GM19239 (cell line): ENCODE data around the gene FER1L5.

Experiments
- DNase-seq: peaks from one replicate; pipeline ENCODE4 v3.0.0; 2011; ENCODE audit warnings: low spot score; ENCODE audit not compliant: insufficient read length
- FAIRE-seq: peaks from 2 replicates; lab custom pipeline; 2011; peaks lifted over from hg19 to GRCh38; lab: Jason Lieb, UNC

Gene FER1L5

DNA sequence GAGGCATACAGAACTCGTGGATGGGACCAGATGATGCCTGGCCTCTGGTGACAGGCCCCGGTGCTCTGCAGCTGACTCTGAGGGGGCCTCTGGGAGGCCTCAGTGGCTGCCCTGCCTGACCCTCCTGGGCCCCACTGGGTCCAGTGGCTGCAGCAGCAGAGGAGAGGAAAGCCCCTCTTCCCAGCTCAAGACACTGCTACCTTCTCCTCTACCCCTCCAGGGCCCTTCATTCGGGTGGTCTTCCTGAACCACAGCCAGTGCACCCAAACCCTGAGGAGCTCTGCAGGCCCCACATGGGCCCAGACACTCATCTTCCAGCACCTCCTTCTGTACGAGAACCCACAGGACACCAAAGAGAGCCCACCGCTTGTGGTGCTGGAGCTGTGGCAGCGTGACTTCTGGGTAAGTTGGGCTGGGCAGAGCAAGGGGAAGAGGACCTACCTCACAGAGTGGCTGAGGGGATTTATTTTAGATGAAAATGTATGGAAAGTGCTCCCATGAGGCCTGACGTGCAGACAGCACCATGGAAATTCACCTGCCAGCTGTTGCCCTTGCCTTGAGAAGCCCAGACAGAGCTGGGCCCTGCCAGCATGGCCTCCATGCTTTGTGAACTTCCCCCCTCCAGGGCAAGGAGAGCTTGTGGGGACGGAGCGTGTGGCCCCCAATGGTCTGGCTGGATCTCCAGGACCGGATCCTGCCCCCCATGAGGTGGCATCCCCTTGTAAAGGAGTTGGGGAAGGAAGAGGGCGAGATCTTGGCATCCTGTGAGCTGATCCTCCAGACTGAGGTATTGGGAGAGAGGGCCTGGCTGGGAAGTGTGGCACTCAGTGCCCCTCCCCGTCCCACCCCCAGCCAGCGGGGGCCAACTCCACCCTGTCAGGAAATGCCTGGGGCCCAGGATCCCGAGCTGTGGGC lies 51.0 kb downstream of the FER1L5 start:
- FAIRE-seq (no peak), DNase-seq (no peak)

DNA sequence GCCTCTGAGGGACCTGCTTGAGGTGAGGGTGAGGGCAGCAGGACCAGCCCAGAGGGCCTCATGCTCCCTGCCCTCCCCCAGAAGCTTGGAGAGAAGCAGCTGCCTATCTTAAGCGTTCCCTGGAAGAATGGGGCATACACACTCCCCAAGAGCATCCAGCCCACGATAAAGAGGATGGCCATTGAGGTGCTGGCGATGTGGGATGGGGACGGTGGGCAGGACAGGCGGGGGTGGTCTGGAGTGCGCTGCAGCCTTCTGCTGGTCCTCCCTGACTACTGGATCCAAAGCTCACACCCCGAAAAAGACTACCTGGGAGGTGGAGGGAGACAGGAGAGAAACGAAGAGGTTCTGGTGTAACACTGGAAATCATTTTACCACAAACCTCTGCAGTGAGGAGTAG lies 51.7 kb downstream of the FER1L5 start:
- DNase-seq (no peak), FAIRE-seq (no peak)

DNA sequence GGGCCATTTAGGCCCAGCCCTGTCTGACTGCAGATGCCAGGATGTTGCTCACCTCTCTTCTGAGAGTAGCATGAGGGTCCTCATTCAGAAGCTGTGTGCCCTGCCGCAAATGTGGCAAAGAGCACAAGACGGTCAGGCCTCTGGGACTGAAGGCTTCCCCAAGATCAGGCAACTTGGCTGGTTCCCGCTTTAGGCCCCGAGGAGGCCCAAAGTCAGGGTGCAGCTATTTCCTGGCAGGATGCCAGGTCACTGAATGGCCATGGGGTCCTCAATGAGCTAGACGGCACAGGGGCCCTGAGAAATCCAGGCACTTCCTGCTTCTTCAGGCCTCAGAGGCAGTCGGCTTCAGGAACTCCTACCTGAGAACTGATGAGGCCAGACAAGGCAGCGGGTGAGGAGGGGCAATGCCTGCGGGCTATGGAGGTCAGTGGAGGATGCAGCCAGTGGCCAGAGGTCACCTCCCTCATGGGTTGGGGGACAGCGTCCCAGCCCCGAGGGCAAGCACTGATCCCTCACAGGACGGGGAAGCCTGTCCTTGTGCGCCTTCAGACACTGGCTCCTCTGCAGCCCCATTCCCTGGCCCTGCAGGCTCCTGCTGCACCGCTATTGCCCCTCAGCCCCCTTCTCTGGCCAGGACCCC lies 52.4 kb downstream of the FER1L5 start:
- FAIRE-seq (no peak), DNase-seq (no peak)

- FAIRE-seq = no peak
Measured at GRCh38 chr2:96695602-96696001, 53.0 kb downstream of the FER1L5 start.

DNA sequence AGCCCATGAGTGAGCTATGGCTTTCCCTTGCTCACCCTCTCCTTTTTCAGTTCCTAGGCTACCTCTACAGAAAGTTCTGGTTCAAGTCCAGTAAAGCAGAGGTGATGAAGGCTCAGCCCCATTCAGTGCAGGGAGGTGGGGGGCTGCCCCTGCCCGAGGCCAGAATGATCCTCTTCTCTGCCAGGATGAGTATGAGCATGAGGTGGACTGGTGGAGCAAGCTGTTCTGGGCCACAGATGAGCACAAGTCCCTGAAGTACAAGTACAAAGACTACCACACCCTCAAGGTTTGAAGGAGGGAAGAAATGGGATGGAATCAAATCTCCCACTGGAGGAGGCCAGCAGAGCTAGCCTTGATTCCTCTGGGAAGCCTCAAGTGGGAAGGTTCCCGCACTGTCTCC lies 54.9 kb downstream of the FER1L5 start:
- DNase-seq = no peak
- FAIRE-seq = no peak

More at GRCh38 chr2:96695602-96696001, 53.0 kb downstream of the FER1L5 start:
- no peak for DNase-seq

GRCh38 chr2:96698221-96698861 lies 55.8 kb downstream of the FER1L5 start:
- FAIRE-seq (no peak), DNase-seq (no peak)

DNA sequence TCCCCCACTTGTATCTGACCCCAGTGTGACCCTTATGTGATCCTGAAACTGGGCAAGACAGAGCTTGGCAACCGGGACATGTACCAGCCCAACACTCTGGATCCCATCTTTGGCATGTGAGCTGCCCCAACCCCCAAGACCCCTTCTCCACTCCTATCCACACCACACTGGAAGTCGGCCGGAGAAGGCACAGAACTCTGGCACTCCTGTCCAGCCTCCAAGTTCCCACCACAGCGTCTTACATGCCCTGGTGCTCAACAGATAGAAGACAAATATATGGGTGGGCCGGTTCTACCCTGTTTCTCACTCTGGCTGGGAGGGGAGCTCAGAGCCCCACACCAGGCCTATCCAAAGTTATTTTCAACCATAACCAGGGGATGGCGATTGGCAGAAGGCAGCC lies 56.5 kb downstream of the FER1L5 start:
- DNase-seq (no peak), FAIRE-seq (no peak)

DNA sequence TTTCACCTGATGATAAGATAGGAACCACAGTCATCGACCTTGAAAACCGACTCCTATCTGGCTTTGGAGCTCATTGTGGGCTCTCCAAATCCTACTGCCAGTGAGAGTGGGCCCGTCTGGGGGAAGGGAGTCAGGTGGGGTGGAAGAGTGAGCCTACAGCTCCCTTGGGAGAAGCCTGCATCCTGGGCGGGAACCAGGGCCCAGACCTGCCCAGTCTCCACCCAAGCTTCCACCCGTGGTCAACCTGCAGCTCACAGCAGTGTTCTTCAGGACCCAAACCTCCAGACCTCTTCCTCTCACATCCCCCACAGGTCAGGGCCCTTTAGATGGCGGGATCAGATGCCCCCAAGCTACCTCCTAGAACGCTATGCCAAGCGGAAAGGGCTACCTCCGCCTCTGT lies 57.1 kb downstream of the FER1L5 start:
- FAIRE-seq (no peak), DNase-seq (no peak)

DNA sequence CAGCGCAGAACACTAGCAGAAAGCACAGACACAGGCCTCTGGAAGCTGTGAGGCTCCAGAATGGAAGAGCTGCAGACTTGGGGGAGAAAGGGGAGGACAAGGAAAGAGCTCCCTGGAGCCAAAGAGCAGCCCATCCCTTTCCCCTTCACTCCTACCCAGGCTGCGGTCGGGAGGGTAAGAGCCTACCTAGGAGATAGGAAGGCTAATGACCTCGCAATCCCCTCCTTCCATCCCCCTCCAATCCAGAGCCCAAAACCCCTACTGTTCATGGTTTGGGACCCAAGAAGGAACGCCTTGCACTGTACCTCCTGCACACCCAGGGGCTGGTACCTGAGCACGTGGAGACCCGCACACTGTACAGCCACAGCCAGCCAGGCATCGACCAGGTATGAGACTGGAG lies 57.5 kb downstream of the FER1L5 start:
- DNase-seq (no peak), FAIRE-seq (no peak)

- DNase-seq (no peak), FAIRE-seq (no peak)
Measured at GRCh38 chr2:96701636-96702035, 59.1 kb downstream of the FER1L5 start.

- no peak for DNase-seq
- FAIRE-seq = no peak
Measured at GRCh38 chr2:96702098-96702785, 59.7 kb downstream of the FER1L5 start.

DNA sequence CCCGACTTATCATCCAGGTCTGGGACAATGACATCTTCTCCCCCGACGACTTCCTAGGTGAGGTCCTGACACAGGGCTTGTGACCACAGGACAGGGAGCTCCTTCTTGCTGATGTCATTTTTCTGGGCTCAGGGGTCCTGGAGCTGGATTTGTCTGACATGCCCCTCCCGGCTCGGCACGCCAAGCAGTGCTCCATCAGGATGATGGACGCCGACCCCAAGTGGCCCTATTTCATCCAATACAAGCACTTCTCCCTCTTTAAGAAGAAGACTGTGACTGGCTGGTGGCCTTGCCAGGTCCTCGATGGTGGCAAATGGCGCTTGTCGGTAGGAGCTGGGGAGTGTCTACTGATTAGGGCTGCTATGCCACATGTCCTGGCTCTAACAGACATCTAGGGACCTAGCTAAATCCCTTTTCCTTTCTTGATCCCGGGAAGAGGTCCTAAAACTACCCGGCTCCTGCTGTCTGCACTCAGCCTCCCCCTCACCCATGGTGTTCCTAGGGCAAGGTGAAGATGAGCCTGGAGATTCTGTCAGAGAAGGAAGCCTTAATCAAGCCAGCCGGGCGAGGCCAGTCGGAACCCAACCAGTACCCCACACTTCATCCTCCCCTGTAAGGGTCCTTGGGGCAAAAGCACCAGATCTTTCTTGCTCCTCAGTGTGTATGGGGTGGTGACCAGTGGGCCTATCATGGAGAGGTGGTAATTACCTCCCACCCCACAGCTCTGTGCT lies 60.6 kb downstream of the FER1L5 start:
- FAIRE-seq (no peak), DNase-seq (no peak)

DNA sequence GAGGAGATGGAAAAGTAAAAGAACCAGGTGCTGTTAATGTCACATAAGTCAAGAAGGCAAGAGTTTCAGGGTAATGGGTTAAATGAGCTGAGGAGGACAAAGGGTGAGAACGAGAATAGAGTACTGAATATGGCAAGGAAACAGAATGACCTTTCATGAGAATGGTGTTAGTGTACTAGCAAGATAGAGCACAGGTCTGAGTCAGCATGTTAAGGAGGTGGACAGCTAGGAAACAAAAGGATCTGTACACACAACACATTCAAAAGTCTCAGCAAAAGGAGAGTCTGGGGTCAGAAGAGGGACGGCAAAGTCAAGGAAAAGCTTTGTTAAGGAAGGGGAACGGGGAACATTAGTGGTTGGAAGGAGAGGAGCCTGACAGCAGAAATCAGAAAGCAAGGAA lies 68.4 kb downstream of the FER1L5 start:
- no peak for FAIRE-seq

DNA sequence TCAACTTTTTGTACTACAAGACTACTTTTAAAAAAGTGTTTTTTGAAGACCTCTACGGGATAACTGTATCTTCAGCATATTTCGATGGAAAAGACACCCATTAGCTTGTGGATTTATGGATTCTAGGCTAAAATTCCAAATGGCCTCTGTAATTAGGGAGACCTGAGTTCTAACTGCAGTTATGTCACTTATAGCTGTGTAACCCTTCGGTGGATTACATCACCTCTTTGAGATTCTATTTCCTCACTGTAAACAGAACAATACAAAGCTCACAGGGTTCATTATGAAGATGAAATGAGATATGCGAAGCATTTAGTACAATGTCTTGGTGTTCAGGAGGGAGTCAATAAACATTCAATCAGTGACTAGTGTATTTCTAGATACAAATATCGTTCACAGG lies 73.1 kb downstream of the FER1L5 start:
- FAIRE-seq (no peak), DNase-seq (no peak)

More for the DNA sequence above, 68.4 kb downstream of the FER1L5 start:
- no peak for DNase-seq

DNA sequence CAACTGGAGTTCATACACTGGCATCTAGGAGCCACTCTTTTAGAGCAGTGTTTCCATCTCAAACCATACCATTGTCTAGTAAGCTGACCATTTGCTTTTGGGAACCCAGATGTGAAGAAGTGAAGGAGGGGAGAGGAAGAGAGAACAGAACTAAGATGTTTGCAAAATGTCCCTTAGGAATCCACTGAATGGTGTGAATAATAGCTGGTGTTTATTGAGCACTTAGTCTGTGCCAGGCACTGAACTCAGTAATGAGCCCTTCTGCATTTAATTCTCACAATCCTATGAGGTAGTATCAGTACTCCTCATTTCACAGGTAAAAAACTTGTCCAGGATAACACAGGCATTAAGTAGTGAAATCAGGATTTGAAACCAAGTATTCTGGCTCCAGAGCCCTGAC lies 73.8 kb downstream of the FER1L5 start:
- no peak for DNase-seq
- FAIRE-seq = no peak

GRCh38 chr2:96726131-96726530 lies 83.6 kb downstream of the FER1L5 start:
- DNase-seq = no peak
- FAIRE-seq = no peak

DNA sequence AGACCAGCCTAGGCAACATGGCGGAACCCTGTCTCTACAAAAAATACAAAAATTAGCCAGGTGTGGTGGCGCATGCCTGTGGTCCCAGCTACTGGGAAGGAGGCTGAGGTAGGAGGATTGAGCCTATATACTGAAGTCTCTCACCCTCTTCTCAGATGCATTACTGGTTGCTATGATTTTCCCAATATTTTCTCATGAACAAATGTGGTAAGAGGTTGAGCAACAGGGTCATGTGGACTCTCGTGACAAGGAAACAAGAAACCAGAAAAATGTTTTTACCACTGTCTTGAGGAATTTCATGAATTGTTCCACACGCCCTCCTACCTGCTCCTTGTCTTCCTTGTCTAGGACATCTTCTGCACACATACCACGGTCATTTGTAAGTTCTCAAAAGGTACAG lies 84.9 kb downstream of the FER1L5 start:
- DNase-seq (no peak), FAIRE-seq (no peak)

DNA sequence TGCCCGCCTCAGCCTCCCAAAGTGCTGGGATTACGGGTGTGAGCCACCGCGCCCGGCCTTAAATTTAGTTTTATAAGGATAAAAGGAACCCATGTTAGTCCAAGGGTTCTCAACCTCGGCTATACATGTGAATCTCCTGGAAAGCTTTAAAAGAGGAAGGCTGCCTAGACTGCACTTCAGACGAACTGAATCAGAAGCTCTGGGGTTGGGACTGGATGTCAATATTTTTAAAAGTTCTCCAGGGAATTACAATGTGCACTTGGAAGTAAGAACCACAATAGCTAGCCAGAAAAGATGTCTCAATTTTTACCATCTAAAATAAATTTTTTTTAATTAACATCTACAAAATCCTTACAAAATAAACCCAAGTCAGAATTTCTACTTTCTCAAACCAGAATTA lies 87.2 kb downstream of the FER1L5 start:
- FAIRE-seq (no peak), DNase-seq (no peak)

- DNase-seq (no peak), FAIRE-seq (no peak)
Measured at GRCh38 chr2:96730212-96730611, 87.6 kb downstream of the FER1L5 start.

- DNase-seq (no peak), FAIRE-seq (no peak)
Measured at GRCh38 chr2:96733931-96734330, 91.4 kb downstream of the FER1L5 start.
